Mesothelial cell of epicardium (in vitro differentiated cells): Measurements from ENCODE around the gene HAGHL. TPM values are rescaled to one million over a fixed set of nuclear protein-coding genes. Genes with fewer than 3 reads are reported as not detected.
"Not testable (repeated sequence)": the region's sequence is repeated elsewhere in the genome, so short reads cannot be mapped to it uniquely, and the experiment has no call there.

ENCODE experiments used
- DNase-seq, 2 experiments: peaks; one replicate each; pipeline ENCODE4 v3.0.0; 2021; ENCODE audit warnings: low spot score in 2 of 2; ENCODE audit not compliant: unreplicated experiment in 2 of 2
- H3K27ac Mint-ChIP-seq: 2 replicates; pipeline ENCODE4 v1.8.0; 2021; ENCODE audit warnings: mixed read lengths
- H3K27me3 Mint-ChIP-seq: 2 replicates; pipeline ENCODE4 v1.8.0; 2021; ENCODE audit warnings: low read depth, mixed read lengths
- H3K36me3 Mint-ChIP-seq: 2 replicates; pipeline ENCODE4 v1.8.0; 2021; ENCODE audit warnings: mixed read lengths
- H3K4me1 Mint-ChIP-seq: 2 replicates; pipeline ENCODE4 v1.8.0; 2021; ENCODE audit warnings: mixed read lengths
- H3K4me3 Mint-ChIP-seq: 2 replicates; pipeline ENCODE4 v1.8.0; 2021; ENCODE audit warnings: mild to moderate bottlenecking, moderate library complexity, mixed read lengths
- H3K9me3 Mint-ChIP-seq: 2 replicates; pipeline ENCODE4 v1.8.0; 2021; ENCODE audit warnings: mixed read lengths
- total RNA-seq: library from RNA; stranded (reverse); gene quantifications from 3 replicates; pipeline ENCODE4 v1.2.1, GENCODE V29; 2021
- TF ChIP-seq, protein P1 (sequence below): fragments of 200-600 bp; sonication (generic); IDR thresholded peaks from one replicate; pipeline ENCODE4 v1.5.0; 2021; ENCODE audit warnings: antibody characterized with exemption; ENCODE audit not compliant: unreplicated experiment

HAGHL gene
- total RNA-seq, 1 donor from 2014 or later: 6.4 TPM

- Mint-ChIP-seq H3K27ac (no peak overlapping the region), H3K4me3 (peak overlapping the region; percentile 6), H3K36me3 (peaks cover 3% of the 10 kb centered on the region), H3K27me3 (peaks cover 19% of the 10 kb centered on the region), H3K9me3 (no peaks in the 10 kb centered on the region), H3K4me1 (peaks cover 18% of the 10 kb centered on the region)
- no peak for DNase-seq
- TF ChIP-seq, protein P1, sequence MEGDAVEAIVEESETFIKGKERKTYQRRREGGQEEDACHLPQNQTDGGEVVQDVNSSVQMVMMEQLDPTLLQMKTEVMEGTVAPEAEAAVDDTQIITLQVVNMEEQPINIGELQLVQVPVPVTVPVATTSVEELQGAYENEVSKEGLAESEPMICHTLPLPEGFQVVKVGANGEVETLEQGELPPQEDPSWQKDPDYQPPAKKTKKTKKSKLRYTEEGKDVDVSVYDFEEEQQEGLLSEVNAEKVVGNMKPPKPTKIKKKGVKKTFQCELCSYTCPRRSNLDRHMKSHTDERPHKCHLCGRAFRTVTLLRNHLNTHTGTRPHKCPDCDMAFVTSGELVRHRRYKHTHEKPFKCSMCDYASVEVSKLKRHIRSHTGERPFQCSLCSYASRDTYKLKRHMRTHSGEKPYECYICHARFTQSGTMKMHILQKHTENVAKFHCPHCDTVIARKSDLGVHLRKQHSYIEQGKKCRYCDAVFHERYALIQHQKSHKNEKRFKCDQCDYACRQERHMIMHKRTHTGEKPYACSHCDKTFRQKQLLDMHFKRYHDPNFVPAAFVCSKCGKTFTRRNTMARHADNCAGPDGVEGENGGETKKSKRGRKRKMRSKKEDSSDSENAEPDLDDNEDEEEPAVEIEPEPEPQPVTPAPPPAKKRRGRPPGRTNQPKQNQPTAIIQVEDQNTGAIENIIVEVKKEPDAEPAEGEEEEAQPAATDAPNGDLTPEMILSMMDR: no peak
Observed at GRCh38 chr16:687499-687898, 39.4 kb upstream of the HAGHL start.

GRCh38 chr16:689175-689897, 37.6 kb upstream of the HAGHL start:
- H3K9me3 Mint-ChIP-seq: no peaks in the 10 kb centered on the region
- H3K36me3 Mint-ChIP-seq: peaks cover 2% of the 10 kb centered on the region
- H3K4me3 Mint-ChIP-seq: peak overlapping the region; percentile 89
- TF ChIP-seq, protein P1: no peak
- H3K27ac Mint-ChIP-seq: no peak overlapping the region
- no peak for DNase-seq
- peaks cover 17% of the 10 kb centered on the region for H3K4me1 Mint-ChIP-seq
- peaks cover 35% of the 10 kb centered on the region for H3K27me3 Mint-ChIP-seq

- DNase-seq, H3K9me3 Mint-ChIP-seq, H3K27ac Mint-ChIP-seq, H3K36me3 Mint-ChIP-seq: not testable (repeated sequence)
- Mint-ChIP-seq H3K4me3 (peak overlapping the region; percentile 89), H3K4me1 (peaks cover 20% of the 10 kb centered on the region), H3K27me3 (peaks cover 51% of the 10 kb centered on the region)
Observed at GRCh38 chr16:691242-691641, 35.7 kb upstream of the HAGHL start.

DNA sequence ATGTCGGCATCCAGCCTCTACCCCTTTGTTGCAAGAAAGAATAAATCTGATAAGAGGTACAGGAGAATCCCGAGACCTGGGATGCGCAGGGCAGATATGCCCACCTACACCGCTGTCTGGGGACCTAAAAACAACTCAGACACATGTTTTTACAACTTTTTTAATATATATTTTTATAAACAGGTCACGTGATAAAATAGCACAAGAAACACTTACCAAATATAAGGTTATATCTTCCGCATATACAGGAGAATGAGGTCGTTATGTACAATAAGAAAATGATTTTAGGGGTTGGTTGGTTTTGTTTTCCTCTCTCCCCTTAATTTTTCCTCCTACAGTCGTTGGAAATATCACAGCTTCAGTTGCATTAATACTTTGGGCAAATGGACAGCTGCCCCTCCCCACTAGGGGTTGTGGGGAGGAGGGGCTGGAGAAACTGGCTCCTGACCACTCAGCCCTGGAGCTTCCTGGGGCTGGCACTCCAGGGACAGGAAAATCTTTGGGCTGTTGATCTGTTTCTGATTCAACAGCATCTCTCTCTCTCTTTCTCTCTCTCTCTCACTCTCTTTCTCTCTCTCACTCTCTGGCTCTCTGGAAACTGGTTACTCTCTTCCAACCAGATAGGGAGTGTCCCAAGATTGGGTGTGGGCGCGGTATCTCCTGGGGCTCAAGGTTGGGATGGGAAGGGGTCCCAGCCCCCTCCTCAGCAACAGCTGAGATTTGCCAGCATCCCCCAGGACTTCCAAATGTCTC, 34.4 kb upstream of the HAGHL start:
- Mint-ChIP-seq H3K36me3 (no peaks in the 10 kb centered on the region), H3K27ac (no peak overlapping the region), H3K4me1 (peaks cover 20% of the 10 kb centered on the region), H3K4me3 (peak overlapping the region; percentile 6), H3K27me3 (peaks cover 62% of the 10 kb centered on the region), H3K9me3 (no peaks in the 10 kb centered on the region)
- no peak for DNase-seq
- TF ChIP-seq, protein P1: no peak

DNA sequence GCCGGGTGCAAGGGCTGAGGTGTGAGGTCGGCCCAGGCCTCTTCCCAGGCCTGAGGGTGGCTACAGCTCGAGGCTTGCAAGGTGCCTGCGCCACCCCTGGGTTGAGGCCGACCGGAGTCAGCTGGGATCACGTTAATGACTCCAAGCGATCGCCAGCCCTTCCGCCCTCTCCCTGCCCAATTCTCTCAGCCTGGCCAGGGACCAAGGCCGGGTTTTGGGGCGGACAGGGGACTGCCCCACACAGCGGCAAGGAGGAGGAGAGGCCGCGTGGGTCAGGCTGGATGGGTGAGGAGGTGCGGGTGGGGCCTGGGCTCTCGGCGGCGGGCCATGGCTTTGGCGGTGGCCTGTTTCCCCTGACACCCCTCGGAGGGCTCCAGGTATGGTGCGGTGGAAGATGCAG, 33.5 kb upstream of the HAGHL start:
- no peaks in the 10 kb centered on the region for H3K36me3 Mint-ChIP-seq
- DNase-seq: no peak
- H3K27me3 Mint-ChIP-seq: peaks cover 71% of the 10 kb centered on the region
- no peak overlapping the region for H3K27ac Mint-ChIP-seq
- TF ChIP-seq, protein P1: no peak
- peaks cover 20% of the 10 kb centered on the region for H3K4me1 Mint-ChIP-seq
- H3K4me3 Mint-ChIP-seq: no peak overlapping the region
- no peaks in the 10 kb centered on the region for H3K9me3 Mint-ChIP-seq

DNA sequence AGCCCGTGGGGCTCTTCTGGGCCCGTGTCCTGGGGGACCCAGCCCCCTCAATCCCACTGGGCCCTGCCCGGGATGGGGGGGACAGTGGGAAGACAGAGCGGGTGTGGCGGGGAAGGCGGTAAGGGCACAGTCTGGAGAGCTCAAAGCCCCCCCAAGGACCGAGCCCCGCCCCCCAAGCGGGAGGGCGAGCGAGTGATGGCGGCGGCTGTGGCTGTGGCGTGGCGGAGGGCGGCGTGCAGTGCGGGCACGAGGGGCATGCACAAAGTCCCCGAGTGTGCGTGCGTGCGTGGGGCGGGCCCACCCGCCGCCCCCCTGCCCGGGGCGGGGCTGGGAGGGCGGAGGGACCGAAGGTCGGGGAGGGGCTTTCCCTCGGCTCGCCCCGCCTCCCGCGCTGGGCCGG, 33.1 kb upstream of the HAGHL start:
- Mint-ChIP-seq H3K27me3 (peaks cover 75% of the 10 kb centered on the region), H3K4me3 (no peak overlapping the region)

More for the DNA sequence above, 33.1 kb upstream of the HAGHL start:
- TF ChIP-seq, protein P1: no peak
- peaks cover 18% of the 10 kb centered on the region for H3K4me1 Mint-ChIP-seq
- no peaks in the 10 kb centered on the region for H3K36me3 Mint-ChIP-seq
- DNase-seq: no peak
- no peak overlapping the region for H3K27ac Mint-ChIP-seq
- no peaks in the 10 kb centered on the region for H3K9me3 Mint-ChIP-seq
